ENCODE measurements around the gene GFRA4.

DNA sequence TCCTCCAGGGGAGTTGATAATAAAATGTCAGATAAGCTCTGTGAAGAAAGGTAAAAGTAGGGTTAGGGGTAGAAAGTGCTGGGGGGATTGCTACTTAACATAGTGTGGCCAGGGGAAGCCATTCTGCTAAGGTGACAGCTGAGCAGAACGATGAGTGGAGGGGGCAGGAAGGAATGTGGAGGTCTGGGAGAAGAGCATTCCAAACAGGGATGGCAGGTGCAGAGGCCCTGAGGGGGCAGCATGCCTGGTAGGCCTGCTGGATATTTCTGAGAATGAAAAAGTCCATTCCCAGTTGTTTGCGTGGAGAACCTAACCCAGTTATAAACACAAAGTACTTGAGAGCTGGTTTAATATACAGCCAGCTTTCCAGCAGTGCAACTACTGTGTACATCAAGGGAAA is 9.3 kb downstream of the GFRA4 start:
- TF ChIP-seq CTCF (IDR thresholded peaks at IDR 0.05 in 2 of 3, conservative IDR thresholded peaks at IDR 0.05 in 1 of 3; ENCODE audit: borderline replicate concordance in 1 of 3, insufficient read depth in 1 of 3, low read depth in 2 of 3, low read length in 2 of 3) (no peak), SP1 (IDR thresholded peaks at IDR 0.05; ENCODE audit: low read depth) (no peak), POLR2A (IDR thresholded peaks at IDR 0.05; ENCODE audit: borderline replicate concordance, extremely low read depth, insufficient read depth, insufficient read length) (no peak), EZH2phosphoT487 (IDR thresholded peaks at IDR 0.05; ENCODE audit: borderline replicate concordance) (no peak), ZFX (IDR thresholded peaks at IDR 0.05) (no peak), POLR2AphosphoS5 (IDR thresholded peaks at IDR 0.05; ENCODE audit: low read depth, low read length) (no peak)
